Measurements from ENCODE around the gene ARMC12. TPM values are rescaled to one million over a fixed set of nuclear protein-coding genes. Genes with fewer than 3 reads are reported as not detected.

ARMC12 gene
- total and polyA plus RNA-seq, 2 of the 13 experiments (the other 11 are each of a cell fraction or from before 2014, with no cell fraction given), result 1.3 TPM; not detected in 1

DNA sequence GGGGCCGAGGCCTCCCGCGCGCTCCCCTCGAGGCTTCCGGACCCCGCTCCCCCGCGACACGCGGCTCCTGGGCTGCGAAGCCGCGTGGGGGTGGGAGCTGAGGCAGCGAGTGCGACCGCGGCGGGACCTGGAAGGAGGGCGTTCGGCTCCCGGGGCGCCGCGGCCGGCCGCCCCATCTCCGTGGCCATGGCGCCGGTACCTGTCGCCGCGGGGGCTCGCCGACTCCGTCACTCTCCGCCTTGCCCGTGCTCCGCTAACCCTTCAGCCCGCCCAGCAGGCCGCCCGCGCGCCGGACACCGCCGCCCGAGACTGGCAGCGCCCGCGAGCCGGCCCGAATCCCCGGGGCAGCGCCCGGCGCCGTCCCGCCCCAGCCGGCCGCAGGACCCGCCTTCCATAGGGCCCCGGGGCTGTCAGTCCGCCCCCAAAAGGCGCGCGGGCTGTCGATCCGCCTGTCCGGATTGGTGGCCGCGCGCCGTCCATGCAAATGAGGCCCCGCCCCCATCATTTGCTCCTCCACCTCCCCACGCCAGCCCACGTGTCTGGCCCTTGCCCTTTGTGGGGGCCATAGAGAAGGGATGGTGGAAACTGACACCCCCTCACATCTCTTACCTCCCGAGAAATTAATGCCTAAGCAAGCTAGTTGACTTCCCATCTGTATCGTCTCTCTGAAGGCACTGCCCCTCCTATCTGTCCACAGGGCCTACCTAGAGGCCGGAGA, 48.1 kb upstream of the ARMC12 start, which contains the start of gene FKBP5 (continued):
- TF ChIP-seq POLR2AphosphoS2 (IDR thresholded peaks at IDR 0.05; ENCODE audit: low read depth, low read length) (no peak), ZNF44 (CRISPR knock-in tag; IDR thresholded peaks at IDR 0.05) (peak; percentile 95; the same call in 1 of the 2 replicates), BHLHE40 (IDR thresholded peaks at IDR 0.05; ENCODE audit: low read length) (no peak; the same call in 1 of the 2 replicates), HDAC1 (CRISPR knock-in tag; IDR thresholded peaks at IDR 0.05) (peak; percentile 89), ZNF530 (CRISPR knock-in tag; IDR thresholded peaks at IDR 0.05; ENCODE audit: low read depth) (no peak), CENPX (CRISPR knock-in tag; IDR thresholded peaks at IDR 0.05) (no peak), MBNL3 (CRISPR knock-in tag; conservative IDR thresholded peaks at IDR 0.05) (no peak), RORA (CRISPR knock-in tag; IDR thresholded peaks at IDR 0.05) (no peak), ZNF460 (CRISPR knock-in tag; IDR thresholded peaks at IDR 0.05; ENCODE audit: borderline replicate concordance) (no peak), SMC3 (IDR thresholded peaks at IDR 0.05; ENCODE audit: low read length) (no peak), ZNF703 (CRISPR knock-in tag; IDR thresholded peaks at IDR 0.05; ENCODE audit: borderline replicate concordance) (no peak), RAD21 (CRISPR knock-in tag; IDR thresholded peaks at IDR 0.05) (no peak; the same call in 1 of the 2 replicates), WIZ (CRISPR knock-in tag; IDR thresholded peaks at IDR 0.05) (no peak), RELA (CRISPR knock-in tag; IDR thresholded peaks at IDR 0.05) (no peak; the same call in 1 of the 2 replicates), ZNF678 (CRISPR knock-in tag; IDR thresholded peaks at IDR 0.05) (no peak), ZNF326 (CRISPR knock-in tag; IDR thresholded peaks at IDR 0.05; ENCODE audit: borderline replicate concordance) (no peak), REXO4 (CRISPR knock-in tag; IDR thresholded peaks at IDR 0.05; ENCODE audit: borderline replicate concordance) (no peak), ZNF850 (CRISPR knock-in tag; conservative IDR thresholded peaks at IDR 0.05) (no peak), ZNF282 (IDR thresholded peaks at IDR 0.05; ENCODE audit: partially characterized antibody) (no peak)
- TF ChIP-seq, protein P1, sequence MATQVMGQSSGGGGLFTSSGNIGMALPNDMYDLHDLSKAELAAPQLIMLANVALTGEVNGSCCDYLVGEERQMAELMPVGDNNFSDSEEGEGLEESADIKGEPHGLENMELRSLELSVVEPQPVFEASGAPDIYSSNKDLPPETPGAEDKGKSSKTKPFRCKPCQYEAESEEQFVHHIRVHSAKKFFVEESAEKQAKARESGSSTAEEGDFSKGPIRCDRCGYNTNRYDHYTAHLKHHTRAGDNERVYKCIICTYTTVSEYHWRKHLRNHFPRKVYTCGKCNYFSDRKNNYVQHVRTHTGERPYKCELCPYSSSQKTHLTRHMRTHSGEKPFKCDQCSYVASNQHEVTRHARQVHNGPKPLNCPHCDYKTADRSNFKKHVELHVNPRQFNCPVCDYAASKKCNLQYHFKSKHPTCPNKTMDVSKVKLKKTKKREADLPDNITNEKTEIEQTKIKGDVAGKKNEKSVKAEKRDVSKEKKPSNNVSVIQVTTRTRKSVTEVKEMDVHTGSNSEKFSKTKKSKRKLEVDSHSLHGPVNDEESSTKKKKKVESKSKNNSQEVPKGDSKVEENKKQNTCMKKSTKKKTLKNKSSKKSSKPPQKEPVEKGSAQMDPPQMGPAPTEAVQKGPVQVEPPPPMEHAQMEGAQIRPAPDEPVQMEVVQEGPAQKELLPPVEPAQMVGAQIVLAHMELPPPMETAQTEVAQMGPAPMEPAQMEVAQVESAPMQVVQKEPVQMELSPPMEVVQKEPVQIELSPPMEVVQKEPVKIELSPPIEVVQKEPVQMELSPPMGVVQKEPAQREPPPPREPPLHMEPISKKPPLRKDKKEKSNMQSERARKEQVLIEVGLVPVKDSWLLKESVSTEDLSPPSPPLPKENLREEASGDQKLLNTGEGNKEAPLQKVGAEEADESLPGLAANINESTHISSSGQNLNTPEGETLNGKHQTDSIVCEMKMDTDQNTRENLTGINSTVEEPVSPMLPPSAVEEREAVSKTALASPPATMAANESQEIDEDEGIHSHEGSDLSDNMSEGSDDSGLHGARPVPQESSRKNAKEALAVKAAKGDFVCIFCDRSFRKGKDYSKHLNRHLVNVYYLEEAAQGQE (IDR thresholded peaks at IDR 0.05; ENCODE audit: borderline replicate concordance in 1 of 2, low read depth in 1 of 2, low read length in 2 of 2), result peak in 1 of 2 experiments; percentile 5; a peak in 1 of 4 replicates
- TF ChIP-seq, protein P2, sequence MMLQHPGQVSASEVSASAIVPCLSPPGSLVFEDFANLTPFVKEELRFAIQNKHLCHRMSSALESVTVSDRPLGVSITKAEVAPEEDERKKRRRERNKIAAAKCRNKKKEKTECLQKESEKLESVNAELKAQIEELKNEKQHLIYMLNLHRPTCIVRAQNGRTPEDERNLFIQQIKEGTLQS (CRISPR knock-in tag; IDR thresholded peaks at IDR 0.05), result peak; percentile 26; the same call in 1 of the 2 replicates
- TF ChIP-seq, protein P3, sequence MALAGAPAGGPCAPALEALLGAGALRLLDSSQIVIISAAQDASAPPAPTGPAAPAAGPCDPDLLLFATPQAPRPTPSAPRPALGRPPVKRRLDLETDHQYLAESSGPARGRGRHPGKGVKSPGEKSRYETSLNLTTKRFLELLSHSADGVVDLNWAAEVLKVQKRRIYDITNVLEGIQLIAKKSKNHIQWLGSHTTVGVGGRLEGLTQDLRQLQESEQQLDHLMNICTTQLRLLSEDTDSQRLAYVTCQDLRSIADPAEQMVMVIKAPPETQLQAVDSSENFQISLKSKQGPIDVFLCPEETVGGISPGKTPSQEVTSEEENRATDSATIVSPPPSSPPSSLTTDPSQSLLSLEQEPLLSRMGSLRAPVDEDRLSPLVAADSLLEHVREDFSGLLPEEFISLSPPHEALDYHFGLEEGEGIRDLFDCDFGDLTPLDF (CRISPR knock-in tag; IDR thresholded peaks at IDR 0.05), result peak; percentile 97
- TF ChIP-seq, protein P4, sequence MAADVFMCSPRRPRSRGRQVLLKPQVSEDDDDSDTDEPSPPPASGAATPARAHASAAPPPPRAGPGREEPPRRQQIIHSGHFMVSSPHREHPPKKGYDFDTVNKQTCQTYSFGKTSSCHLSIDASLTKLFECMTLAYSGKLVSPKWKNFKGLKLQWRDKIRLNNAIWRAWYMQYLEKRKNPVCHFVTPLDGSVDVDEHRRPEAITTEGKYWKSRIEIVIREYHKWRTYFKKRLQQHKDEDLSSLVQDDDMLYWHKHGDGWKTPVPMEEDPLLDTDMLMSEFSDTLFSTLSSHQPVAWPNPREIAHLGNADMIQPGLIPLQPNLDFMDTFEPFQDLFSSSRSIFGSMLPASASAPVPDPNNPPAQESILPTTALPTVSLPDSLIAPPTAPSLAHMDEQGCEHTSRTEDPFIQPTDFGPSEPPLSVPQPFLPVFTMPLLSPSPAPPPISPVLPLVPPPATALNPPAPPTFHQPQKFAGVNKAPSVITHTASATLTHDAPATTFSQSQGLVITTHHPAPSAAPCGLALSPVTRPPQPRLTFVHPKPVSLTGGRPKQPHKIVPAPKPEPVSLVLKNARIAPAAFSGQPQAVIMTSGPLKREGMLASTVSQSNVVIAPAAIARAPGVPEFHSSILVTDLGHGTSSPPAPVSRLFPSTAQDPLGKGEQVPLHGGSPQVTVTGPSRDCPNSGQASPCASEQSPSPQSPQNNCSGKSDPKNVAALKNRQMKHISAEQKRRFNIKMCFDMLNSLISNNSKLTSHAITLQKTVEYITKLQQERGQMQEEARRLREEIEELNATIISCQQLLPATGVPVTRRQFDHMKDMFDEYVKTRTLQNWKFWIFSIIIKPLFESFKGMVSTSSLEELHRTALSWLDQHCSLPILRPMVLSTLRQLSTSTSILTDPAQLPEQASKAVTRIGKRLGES (CRISPR knock-in tag; IDR thresholded peaks at IDR 0.05; ENCODE audit: borderline replicate concordance), result 0 out of 2 replicates have a peak, but pooled peaks have one; percentile 21

Measured in HepG2 (cell line).